KMS-11 (cell line): Measurements from ENCODE around the gene NPSR1.
"Not testable (repeated sequence)": the region's sequence is repeated elsewhere in the genome, so short reads cannot be mapped to it uniquely, and the experiment has no call there.

Experiments
- H2AFZ ChIP-seq: fragments of 200-600 bp; sonication (generic); 2 replicates; pipeline ENCODE4 v1.6.1; 2016; ENCODE audit warnings: antibody characterized with exemption, mixed run types, low read depth
- H3K27ac ChIP-seq: fragments of 200-600 bp; sonication (generic); 2 replicates; pipeline ENCODE4 v1.6.1; 2016; ENCODE audit warnings: mild to moderate bottlenecking, mixed run types
- H3K27me3 ChIP-seq: fragments of 200-600 bp; sonication (generic); 2 replicates; pipeline ENCODE4 v1.6.1; 2017; ENCODE audit warnings: mild to moderate bottlenecking, low read depth, mixed run types, moderate library complexity; ENCODE audit not compliant: insufficient read depth
- H3K36me3 ChIP-seq: fragments of 200-600 bp; sonication (generic); 2 replicates; pipeline ENCODE4 v1.6.1; 2017; ENCODE audit warnings: mild to moderate bottlenecking, mixed run types; ENCODE audit not compliant: insufficient read depth
- H3K4me1 ChIP-seq: fragments of 200-600 bp; sonication (generic); 2 replicates; pipeline ENCODE4 v1.6.1; 2016; ENCODE audit warnings: mild to moderate bottlenecking, low read depth, mixed run types; ENCODE audit not compliant: poor library complexity, severe bottlenecking
- H3K4me2 ChIP-seq: fragments of 200-600 bp; sonication (generic); 2 replicates; pipeline ENCODE4 v1.7.0; 2016; ENCODE audit warnings: mild to moderate bottlenecking, mixed run types
- H3K4me3 ChIP-seq: fragments of 200-600 bp; sonication (generic); IDR thresholded peaks from 2 replicates; pipeline ENCODE4 v1.6.1; 2017; ENCODE audit warnings: low read depth, low read length, mixed read lengths; ENCODE audit not compliant: insufficient read depth
- H3K79me2 ChIP-seq: fragments of 200-600 bp; sonication (generic); 2 replicates; pipeline ENCODE4 v1.6.1; 2016; ENCODE audit warnings: low read depth, mixed run types; ENCODE audit not compliant: insufficient read depth
- H3K9ac ChIP-seq: fragments of 200-600 bp; sonication (generic); 2 replicates; pipeline ENCODE4 v1.6.1; 2016; ENCODE audit warnings: mild to moderate bottlenecking, mixed run types
- H4K20me1 ChIP-seq: fragments of 200-600 bp; sonication (generic); 2 replicates; pipeline ENCODE4 v1.6.1; 2016; ENCODE audit warnings: mild to moderate bottlenecking, mixed run types; ENCODE audit not compliant: insufficient read depth
- CTCF ChIP-seq: fragments of 200-600 bp; sonication (generic); conservative IDR thresholded peaks from 2 replicates; pipeline ENCODE4 v1.6.1; 2017; ENCODE audit warnings: low read depth, mild to moderate bottlenecking, antibody characterized with exemption, low read length, moderate library complexity, mixed read lengths

NPSR1 gene

GRCh38 chr7:34869057-34869456, 211.0 kb downstream of the NPSR1 start:
- H4K20me1 ChIP-seq = no peaks in the 10 kb centered on the region
- TF ChIP-seq CTCF = no peak

GRCh38 chr7:34870041-34870440, 212.0 kb downstream of the NPSR1 start:
- H3K9ac ChIP-seq, H3K79me2 ChIP-seq, H3K4me2 ChIP-seq: not testable (repeated sequence)

More at GRCh38 chr7:34869057-34869456, 211.0 kb downstream of the NPSR1 start:
- no peak overlapping the region for H3K4me2 ChIP-seq
- H2AFZ ChIP-seq = no peak overlapping the region
- H3K27me3 ChIP-seq = no peaks in the 10 kb centered on the region
- no peak overlapping the region for H3K4me3 ChIP-seq
- no peaks in the 10 kb centered on the region for H3K4me1 ChIP-seq
- H3K36me3 ChIP-seq = no peaks in the 10 kb centered on the region
- H3K9ac ChIP-seq = no peak overlapping the region
- no peak overlapping the region for H3K27ac ChIP-seq
- no peaks in the 10 kb centered on the region for H3K79me2 ChIP-seq

GRCh38 chr7:34874329-34874728, 216.3 kb downstream of the NPSR1 start:
- H4K20me1 ChIP-seq, H3K9ac ChIP-seq, H3K27ac ChIP-seq, H3K27me3 ChIP-seq, H3K36me3 ChIP-seq, H3K4me2 ChIP-seq, H3K4me1 ChIP-seq, H3K79me2 ChIP-seq, H3K4me3 ChIP-seq, H2AFZ ChIP-seq: not testable (repeated sequence)

More at GRCh38 chr7:34870041-34870440, 212.0 kb downstream of the NPSR1 start:
- not testable (repeated sequence) for H2AFZ ChIP-seq, H3K36me3 ChIP-seq, H3K27ac ChIP-seq, H3K4me3 ChIP-seq, H4K20me1 ChIP-seq, H3K27me3 ChIP-seq, H3K4me1 ChIP-seq

GRCh38 chr7:34875481-34875880, 217.5 kb downstream of the NPSR1 start:
- Histone ChIP-seq H2AFZ (no peak overlapping the region), H3K4me2 (no peak overlapping the region), H4K20me1 (no peaks in the 10 kb centered on the region), H3K27me3 (no peaks in the 10 kb centered on the region), H3K36me3 (no peaks in the 10 kb centered on the region), H3K9ac (no peak overlapping the region), H3K4me1 (no peaks in the 10 kb centered on the region), H3K27ac (no peak overlapping the region), H3K79me2 (no peaks in the 10 kb centered on the region), H3K4me3 (no peak overlapping the region)
- no peak for TF ChIP-seq CTCF

GRCh38 chr7:34878944-34879735, 221.1 kb downstream of the NPSR1 start:
- not testable (repeated sequence) for H3K27me3 ChIP-seq, H3K4me3 ChIP-seq, H3K4me1 ChIP-seq, H2AFZ ChIP-seq, H4K20me1 ChIP-seq, H3K9ac ChIP-seq, H3K79me2 ChIP-seq, H3K36me3 ChIP-seq, H3K4me2 ChIP-seq, H3K27ac ChIP-seq

GRCh38 chr7:34879871-34880270, 221.9 kb downstream of the NPSR1 start:
- Histone ChIP-seq H3K9ac (no peak overlapping the region), H3K36me3 (no peaks in the 10 kb centered on the region), H3K27ac (no peak overlapping the region), H3K4me1 (no peaks in the 10 kb centered on the region), H3K27me3 (no peaks in the 10 kb centered on the region), H2AFZ (no peak overlapping the region), H3K4me2 (no peak overlapping the region), H3K79me2 (no peaks in the 10 kb centered on the region), H4K20me1 (no peaks in the 10 kb centered on the region), H3K4me3 (no peak overlapping the region)
- TF ChIP-seq CTCF = no peak

GRCh38 chr7:34883855-34884254, 225.8 kb downstream of the NPSR1 start:
- not testable (repeated sequence) for H3K27me3 ChIP-seq, H3K36me3 ChIP-seq, H3K4me1 ChIP-seq, H3K9ac ChIP-seq, H2AFZ ChIP-seq, H4K20me1 ChIP-seq, H3K4me2 ChIP-seq, H3K79me2 ChIP-seq, H3K4me3 ChIP-seq, H3K27ac ChIP-seq
